Measurements from ENCODE around the gene PYCARD.
"Not testable (repeated sequence)": the region's sequence is repeated elsewhere in the genome, so short reads cannot be mapped to it uniquely, and the experiment has no call there.

Gene PYCARD

GRCh38 chr16:31214708-31215286 lies 12.2 kb upstream of the PYCARD start:
- DNase-seq: no peak

DNA sequence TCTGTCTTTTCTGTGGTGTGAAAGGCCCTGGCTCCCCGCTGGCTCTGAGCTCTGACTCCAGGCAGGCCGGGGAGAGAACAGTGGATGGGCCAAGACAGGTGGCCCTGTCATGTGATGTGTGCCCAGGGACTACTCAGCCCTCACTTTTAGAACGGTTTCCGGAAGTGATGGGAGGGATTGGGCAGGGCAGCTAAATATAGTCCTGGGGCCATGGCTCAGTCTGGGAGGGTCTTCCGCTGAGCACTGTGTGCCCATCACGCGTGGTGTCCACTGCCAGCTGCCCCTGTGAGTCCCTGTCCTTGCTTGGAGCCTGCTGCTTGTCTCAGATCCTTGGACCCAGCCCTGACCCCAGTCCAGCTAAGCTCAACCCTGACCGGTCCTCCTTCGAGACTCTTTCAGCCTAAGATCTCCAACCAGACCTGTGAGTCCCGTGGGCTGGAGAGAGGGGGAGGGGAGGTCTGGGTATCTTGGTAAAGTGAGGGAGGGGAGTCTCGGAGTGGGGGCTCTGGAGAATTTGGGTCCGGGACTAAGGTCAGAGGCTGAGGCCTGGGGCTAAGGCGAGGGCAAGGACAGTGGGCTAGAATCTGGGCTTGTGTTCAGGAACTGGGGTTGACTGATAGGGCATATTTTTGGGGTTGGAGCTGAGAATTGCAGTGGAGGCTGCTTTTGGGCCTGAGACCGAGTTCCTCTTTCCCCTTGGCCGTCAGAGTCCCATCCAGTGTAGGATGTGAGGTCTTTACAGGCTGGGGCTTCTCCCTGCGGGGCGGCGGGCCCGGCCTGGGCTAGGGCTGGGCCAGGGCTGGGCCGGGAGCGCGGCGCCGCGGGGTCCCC lies 11.5 kb upstream of the PYCARD start, which contains the start of gene TRIM72:
Gene TRIM72 (plus strand): TSS at position 243 of the 831 bp plus-strand sequence. CDS start 620 bp downstream, outside the sequence.
- DNase-seq: no peak

DNA sequence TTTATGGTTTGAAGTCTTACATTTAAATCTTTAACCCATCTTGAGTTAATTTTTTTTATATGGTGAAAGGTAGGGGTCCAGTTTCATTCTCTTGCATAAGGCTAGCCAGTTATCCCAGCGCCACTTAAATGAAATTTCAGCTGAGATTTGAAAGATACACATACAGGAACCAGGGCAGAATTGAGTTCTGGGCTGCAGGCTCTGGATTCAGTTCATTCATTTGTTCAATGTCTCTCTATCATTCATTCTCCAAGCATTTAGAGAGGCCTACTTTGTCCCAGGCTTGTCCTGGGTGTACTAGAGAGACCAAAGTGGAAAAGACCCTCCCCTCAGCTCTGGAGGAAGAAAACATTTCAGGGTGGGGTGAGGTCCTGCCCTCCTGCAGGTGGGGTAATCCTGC lies 10.8 kb upstream of the PYCARD start:
- no peak for DNase-seq

DNA sequence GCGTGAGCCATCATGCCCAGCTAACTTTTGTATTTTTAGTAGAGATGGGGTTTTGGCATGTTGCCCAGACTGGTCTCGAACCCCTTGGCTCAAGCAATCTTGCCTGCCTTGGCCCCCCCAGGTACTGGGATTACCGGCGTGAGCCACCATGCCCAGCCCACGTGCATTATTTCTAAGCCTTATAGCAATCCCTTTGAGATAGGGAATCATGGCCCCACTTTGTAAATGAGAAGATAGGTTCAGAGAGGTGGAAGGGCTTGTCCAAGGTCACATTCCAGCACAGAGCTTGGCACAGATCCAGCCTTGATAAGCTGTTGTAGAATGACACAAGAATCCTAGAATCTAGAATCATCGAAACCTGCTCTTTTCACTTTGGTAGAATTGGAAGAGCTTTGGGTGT lies 4.2 kb upstream of the PYCARD start:
- DNase-seq: no peak

- DNase-seq: no peak
Measured at GRCh38 chr16:31204871-31205666, 2.5 kb upstream of the PYCARD start.

DNA sequence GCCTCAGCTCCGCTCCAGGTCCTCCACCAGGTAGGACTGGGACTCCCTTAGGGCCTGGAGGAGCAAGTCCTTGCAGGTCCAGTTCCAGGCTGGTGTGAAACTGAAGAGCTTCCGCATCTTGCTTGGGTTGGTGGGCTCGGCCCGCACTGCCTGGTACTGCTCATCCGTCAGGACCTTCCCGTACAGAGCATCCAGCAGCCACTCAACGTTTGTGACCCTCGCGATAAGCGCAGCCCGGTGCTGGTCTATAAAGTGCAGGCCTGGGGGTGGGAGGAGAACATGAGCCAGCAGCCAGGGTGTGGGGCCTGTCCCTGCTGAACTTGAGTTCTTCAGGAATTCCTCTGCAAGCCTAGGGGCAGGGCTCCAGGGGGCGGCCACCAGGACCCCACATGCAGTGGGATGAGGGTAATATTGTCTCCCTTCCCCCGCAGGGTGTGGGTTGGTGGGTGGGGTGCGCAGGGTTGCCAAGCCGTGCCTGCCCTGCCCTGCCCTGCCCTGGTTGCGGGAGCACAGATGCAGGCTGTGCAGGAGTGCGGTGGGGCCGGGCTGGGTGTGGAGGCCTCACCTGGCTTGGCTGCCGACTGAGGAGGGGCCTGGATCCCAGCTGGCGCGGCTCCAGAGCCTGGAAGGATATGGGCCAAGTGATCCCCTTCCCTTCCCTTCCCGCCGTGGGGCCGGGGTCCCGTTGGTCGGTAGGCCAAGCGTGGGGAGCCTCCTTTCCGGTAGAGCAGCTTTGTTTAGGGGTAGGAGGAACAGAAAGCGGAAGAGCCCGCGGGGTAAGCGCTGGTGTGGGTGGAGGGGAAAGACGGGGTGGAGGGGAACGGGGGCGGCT lies 762 bp downstream of the PYCARD start:
- DNase-seq: no peak

- peak; percentile 67 for DNase-seq
Measured at GRCh38 chr16:31200821-31201568, 1.6 kb downstream of the PYCARD start.

DNA sequence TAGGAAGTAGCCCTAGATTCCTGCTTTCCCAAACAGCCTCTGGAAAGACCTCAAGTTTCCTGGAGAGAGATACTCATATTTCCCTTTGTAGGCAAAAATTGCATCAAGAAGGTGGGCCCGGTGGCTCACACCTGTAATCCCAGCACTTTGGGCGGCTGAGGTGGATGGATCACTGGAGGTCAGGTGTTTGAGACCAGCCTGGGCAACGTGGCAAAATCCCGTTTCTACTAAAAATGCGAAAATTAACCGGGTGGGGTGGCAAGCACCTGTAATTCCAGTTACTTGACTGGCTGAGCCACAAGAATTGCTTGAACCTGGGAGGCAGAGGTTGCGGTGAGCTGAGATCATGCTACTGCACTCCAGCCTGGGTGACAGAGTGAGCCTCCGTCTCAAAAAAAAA lies 2.4 kb downstream of the PYCARD start:
- DNase-seq: not testable (repeated sequence)

DNA sequence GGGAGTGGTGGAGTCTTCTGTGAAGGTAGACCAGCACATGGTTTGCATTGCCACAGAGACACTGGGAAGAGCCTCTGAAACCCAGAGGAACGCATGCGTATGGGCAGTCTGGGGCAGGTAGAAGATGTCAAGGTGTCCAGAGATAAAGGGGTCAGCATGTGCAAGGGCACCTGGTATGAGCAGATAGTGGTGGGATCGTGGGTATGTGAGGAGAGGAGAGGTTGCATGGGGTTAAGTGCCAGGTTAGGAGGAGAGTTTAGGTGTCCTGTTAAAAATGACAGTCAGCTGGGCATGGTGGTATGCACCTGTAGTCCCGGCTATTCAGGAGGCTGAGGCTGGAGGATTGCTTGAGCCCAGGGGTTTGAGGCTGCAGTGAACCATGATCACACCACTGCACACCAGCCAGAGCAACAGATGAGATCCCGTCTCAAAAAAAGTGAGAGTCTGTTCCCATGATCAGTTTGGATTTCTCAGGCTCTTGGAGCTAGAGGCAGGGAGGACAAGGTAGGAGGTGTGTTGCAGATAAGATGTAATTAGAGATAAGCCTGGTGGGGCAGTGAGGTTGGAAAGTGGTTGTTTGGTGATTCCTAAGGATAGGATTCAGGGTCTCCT lies 3.0 kb downstream of the PYCARD start:
- DNase-seq: no peak

DNA sequence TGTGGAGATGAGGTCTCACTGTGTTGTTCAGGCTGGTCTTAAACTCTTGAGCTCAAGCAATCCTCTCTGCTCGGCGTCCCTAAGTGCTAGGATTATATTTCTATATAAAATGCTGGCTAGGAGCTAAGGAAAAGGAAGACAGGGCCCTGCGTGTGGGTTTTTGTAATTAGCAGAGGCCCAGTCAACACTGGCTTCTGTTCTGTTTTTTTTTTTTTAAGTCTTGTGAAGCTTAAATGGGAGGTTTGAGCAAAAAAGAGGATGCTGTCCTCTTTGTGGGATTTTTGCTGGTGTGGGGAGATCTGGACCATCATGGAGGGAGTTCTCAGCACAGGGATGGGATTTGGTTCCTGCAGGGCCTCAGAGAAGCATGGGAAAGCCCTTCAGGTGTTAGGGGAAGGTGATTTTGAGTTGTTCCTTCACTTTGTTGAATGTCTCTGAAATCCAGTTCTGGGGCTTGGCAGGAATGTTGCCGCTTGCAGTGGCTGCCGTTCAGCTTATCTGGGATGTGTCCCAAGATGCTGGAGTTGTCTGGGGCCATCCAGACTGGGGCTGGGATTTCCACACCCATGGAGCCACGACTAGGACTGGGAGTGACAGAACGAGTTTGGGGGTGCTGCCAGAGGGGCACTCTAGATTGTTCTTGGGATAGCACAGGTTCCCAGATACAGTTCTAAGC lies 4.2 kb downstream of the PYCARD start:
- DNase-seq: no peak

- DNase-seq: no peak
Measured at GRCh38 chr16:31196324-31197088, 6.1 kb downstream of the PYCARD start.

GRCh38 chr16:31195861-31196260 lies 6.7 kb downstream of the PYCARD start:
- not testable (repeated sequence) for DNase-seq

GRCh38 chr16:31194898-31195297 lies 7.7 kb downstream of the PYCARD start:
- DNase-seq: no peak

- no peak for DNase-seq
Measured at GRCh38 chr16:31193874-31194273, 8.7 kb downstream of the PYCARD start.

DNA sequence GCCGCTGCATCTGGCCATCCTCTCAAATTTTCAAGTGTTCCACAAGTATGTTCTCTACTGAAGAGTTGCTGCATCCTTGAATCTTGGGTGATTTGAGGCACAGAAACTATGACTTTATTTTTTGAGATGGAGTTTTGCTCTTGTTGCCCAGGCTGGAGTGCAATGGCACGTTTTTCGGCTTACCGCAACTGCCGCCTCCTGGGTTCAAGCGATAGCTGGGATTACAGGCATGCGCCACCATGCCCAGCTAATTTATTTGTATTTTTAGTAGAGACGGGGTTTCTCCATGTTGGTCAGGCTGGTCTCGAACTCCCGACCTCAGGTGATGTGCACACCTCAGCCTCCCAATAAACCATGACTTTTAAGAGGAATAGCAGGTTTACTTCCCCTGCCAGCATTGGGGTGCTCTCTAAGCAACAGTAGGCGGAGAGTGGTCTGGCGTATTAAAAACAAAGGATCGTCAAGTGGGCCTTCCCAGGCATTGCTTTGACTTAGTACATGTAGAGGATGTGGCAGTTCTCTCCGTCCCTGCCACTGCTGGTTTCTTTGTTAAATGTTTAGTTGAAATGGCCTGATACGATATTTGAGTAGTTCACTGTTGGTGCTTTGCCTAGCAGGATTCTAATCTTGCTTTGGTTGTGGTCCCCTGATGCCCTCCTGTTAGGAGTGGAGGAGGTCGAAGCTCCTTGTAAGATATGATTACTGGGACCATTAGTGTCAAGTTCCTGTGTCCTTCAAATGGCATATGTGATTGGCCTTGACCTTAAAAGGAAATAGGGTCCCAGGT lies 9.5 kb downstream of the PYCARD start:
- DNase-seq: no peak

- DNase-seq: no peak
Measured at GRCh38 chr16:31191697-31192428, 10.7 kb downstream of the PYCARD start.

DNA sequence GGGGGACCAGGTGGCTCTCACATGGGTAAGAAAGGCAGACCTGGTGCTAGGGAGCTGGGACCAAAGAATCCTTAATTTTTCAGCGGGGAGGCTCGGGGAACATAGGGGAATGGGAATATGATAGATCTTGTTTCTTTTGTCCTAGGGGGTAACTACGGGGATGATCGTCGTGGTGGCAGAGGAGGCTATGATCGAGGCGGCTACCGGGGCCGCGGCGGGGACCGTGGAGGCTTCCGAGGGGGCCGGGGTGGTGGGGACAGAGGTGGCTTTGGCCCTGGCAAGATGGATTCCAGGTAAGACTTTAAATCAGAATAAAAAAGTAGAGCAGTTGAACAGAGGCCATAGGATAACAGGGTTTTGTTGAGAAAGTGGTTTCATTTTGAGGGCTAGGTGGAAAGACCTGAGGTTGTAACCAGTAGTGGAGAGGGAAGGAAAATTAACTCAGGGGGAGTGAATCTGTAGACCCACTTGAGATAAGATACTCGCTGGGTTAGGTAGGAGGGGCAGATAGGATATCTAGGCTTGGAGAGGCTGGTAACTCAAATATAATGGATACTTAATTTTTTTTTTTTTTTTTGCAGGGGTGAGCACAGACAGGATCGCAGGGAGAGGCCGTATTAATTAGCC lies 11.6 kb downstream of the PYCARD start:
- no peak for DNase-seq

GRCh38 chr16:31190061-31190460 lies 12.5 kb downstream of the PYCARD start:
- DNase-seq: no peak
